OCI-LY7 (cell line): ENCODE data around the gene CMTM8. TPM values are rescaled to one million over a fixed set of nuclear protein-coding genes. Genes with fewer than 3 reads are reported as not detected.

Source experiments
- BruUV-seq: library from RNA; stranded (reverse); fragments of 400-500 nt; replicated peaks from 2 replicates; lab custom pipeline; 2021; lab: Mats Ljungman, UMichigan
- CTCF ChIA-PET: fragments of 300-600 bp; sonication (Branson Sonifier 250); formaldehyde crosslinking; loops from one replicate; lab custom pipeline; 2022; ENCODE audit warnings: antibody characterized with exemption; ENCODE audit not compliant: unreplicated experiment; lab: Charles Lee
- POLR2A ChIA-PET: fragments of 300-600 bp; sonication (Branson Sonifier 250); formaldehyde crosslinking; loops from one replicate; lab custom pipeline; 2022; ENCODE audit warnings: antibody characterized with exemption; lab: Charles Lee
- DNase-seq: peaks from one replicate; pipeline ENCODE4 v3.0.0-alpha.2; 2015; ENCODE audit warnings: low spot score
- H2AFZ ChIP-seq: fragments of 200-600 bp; sonication (generic), shearing (Covaris generic); 2 replicates; pipeline ENCODE4 v1.6.1; 2014; ENCODE audit warnings: mild to moderate bottlenecking, antibody characterized with exemption, low read length, moderate library complexity
- H3K27ac ChIP-seq: fragments of 200-600 bp; sonication (generic); 2 replicates; pipeline ENCODE4 v1.5.1; 2014; ENCODE audit warnings: mixed run types, low read depth, mild to moderate bottlenecking, moderate library complexity, low read length, inconsistent platforms; ENCODE audit not compliant: poor library complexity, severe bottlenecking
- H3K36me3 ChIP-seq: fragments of 200-600 bp; sonication (generic); 2 replicates; pipeline ENCODE4 v1.6.1; 2014; ENCODE audit warnings: mild to moderate bottlenecking, antibody characterized with exemption, low read length, moderate library complexity, mixed read lengths; ENCODE audit not compliant: insufficient read depth
- H3K4me1 ChIP-seq: fragments of 200-600 bp; sonication (generic); 2 replicates; pipeline ENCODE4 v1.5.1; 2014; ENCODE audit warnings: mild to moderate bottlenecking, low read length; ENCODE audit not compliant: insufficient read depth, poor library complexity, severe bottlenecking
- H3K4me2 ChIP-seq: fragments of 200-600 bp; sonication (generic); 2 replicates; pipeline ENCODE4 v1.6.1; 2014; ENCODE audit warnings: mild to moderate bottlenecking, low read length
- H3K4me3 ChIP-seq: fragments of 200-600 bp; sonication (generic); 2 replicates; pipeline ENCODE4 v1.5.1; 2014; ENCODE audit warnings: mild to moderate bottlenecking, low read depth, low read length; ENCODE audit not compliant: poor library complexity, severe bottlenecking
- H3K79me2 ChIP-seq: fragments of 200-600 bp; sonication (generic); 2 replicates; pipeline ENCODE4 v1.6.1; 2016; ENCODE audit warnings: low read depth, mild to moderate bottlenecking, low read length, moderate library complexity, mixed read lengths; ENCODE audit not compliant: insufficient read depth
- H3K9me2 ChIP-seq: fragments of 200-600 bp; sonication (generic); 2 replicates; pipeline ENCODE4 v1.6.1; 2016; ENCODE audit warnings: mild to moderate bottlenecking, low read length, mixed read lengths; ENCODE audit not compliant: insufficient read depth
- H3K9me3 ChIP-seq: fragments of 200-600 bp; sonication (generic); 2 replicates; pipeline ENCODE4 v1.6.1; 2014; ENCODE audit warnings: mild to moderate bottlenecking, mixed run types, low read length, mixed read lengths
- H4K20me1 ChIP-seq: fragments of 200-600 bp; sonication (generic); 2 replicates; pipeline ENCODE4 v1.6.1; 2014; ENCODE audit warnings: mild to moderate bottlenecking, antibody characterized with exemption, low read length, moderate library complexity, mixed read lengths; ENCODE audit not compliant: insufficient read depth
- CTCF ChIP-seq: fragments of 200-600 bp; sonication (generic); conservative IDR thresholded peaks from 2 replicates; pipeline ENCODE4 v1.5.1; 2014; ENCODE audit warnings: mild to moderate bottlenecking, antibody characterized with exemption, low read length, moderate library complexity, mixed read lengths
- EZH2phosphoT487 ChIP-seq: fragments of 200-600 bp; sonication (generic); IDR thresholded peaks from 2 replicates; pipeline ENCODE4 v1.6.1; 2018; ENCODE audit warnings: low read depth, borderline replicate concordance, mild to moderate bottlenecking, mixed run types, antibody characterized with exemption, low read length, moderate library complexity, mixed read lengths
- intact Hi-C: fragments of 100-400 bp; cut with micrococcal nuclease; formaldehyde crosslinking; loops from one replicate; pipeline ENCODE4 v1.10.0; 2022; ENCODE audit not compliant: unreplicated experiment
- total RNA-seq, 2 experiments: library from RNA; depleted of rRNA in 1 of 2; stranded (reverse); fragments of >200 nt in 1 of 2; shearing (Covaris generic) in 1 of 2; gene quantifications; 2 replicates each; pipeline ENCODE4 v1.2.3, GENCODE V29; 2014 to 2022

The CMTM8 gene
- total RNA-seq, 2 experiments from 2014 or later: 1.5 to 3.0 TPM

DNA sequence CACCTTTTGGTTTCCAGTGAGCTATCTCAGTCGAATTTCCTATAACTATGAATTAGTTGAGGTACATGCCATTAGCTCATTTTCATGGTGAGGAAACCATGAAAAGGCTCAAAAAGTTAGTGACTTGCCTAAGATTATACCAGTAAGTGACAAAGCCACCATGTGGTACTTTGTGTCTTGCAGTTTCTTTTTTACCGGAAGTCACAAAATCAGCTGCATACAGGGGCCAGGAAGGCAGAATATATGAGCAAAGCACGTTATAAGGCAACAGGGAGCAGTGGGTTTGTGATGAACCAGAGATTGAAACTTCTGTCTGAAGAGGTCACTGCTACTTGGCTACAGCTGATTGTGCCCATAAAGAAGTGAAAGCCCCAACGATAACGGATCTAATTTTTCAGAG, 50.3 kb downstream of the CMTM8 start:
- H3K4me2 ChIP-seq: peak overlapping the region; percentile 42; the same call in 1 of the 2 replicates
- no peak for TF ChIP-seq EZH2phosphoT487
- 0 out of 2 replicates have a peak, but pooled peaks have one; percentile 21 for TF ChIP-seq CTCF
- H3K9me3 ChIP-seq: no peaks in the 10 kb centered on the region
- CTCF ChIA-PET: interaction anchor here (1.2 kb wide), 1 partner anchor 9 kb away, joined by 3 read pairs; no protein-coding TSS in a partner anchor
- intact Hi-C loops: no loop called here
- no TSS peak for BruUV-seq
- H3K79me2 ChIP-seq: no peaks in the 10 kb centered on the region
- H4K20me1 ChIP-seq: no peaks in the 10 kb centered on the region
- POLR2A ChIA-PET: interaction anchor here (0.5 to 1.2 kb wide), 4 partner anchors 10 to 82 kb away, joined by 3 to 5 read pairs (median 3); no protein-coding TSS in a partner anchor
- peak overlapping the region; percentile 99 for H2AFZ ChIP-seq
- DNase-seq: peak; percentile 45
- H3K27ac ChIP-seq: no peak overlapping the region
- no peak overlapping the region for H3K4me3 ChIP-seq
- H3K36me3 ChIP-seq: no peaks in the 10 kb centered on the region
- H3K4me1 ChIP-seq: peaks cover 16% of the 10 kb centered on the region
- no peaks in the 10 kb centered on the region for H3K9me2 ChIP-seq

GRCh38 chr3:32290619-32291018, 52.1 kb downstream of the CMTM8 start:
- no peak overlapping the region for H2AFZ ChIP-seq
- no TSS peak for BruUV-seq
- CTCF ChIA-PET: no interaction called here
- POLR2A ChIA-PET: interaction anchor here (0.6 kb wide), 1 partner anchor 56 kb away, joined by 3 read pairs; no protein-coding TSS in a partner anchor
- no peak overlapping the region for H3K4me2 ChIP-seq
- no peak for TF ChIP-seq EZH2phosphoT487
- no peak for TF ChIP-seq CTCF
- intact Hi-C loops: no loop called here
- H3K9me3 ChIP-seq: no peaks in the 10 kb centered on the region
- no peaks in the 10 kb centered on the region for H4K20me1 ChIP-seq
- DNase-seq: no peak
- no peak overlapping the region for H3K4me3 ChIP-seq
- no peak overlapping the region for H3K27ac ChIP-seq
- H3K79me2 ChIP-seq: no peaks in the 10 kb centered on the region
- H3K9me2 ChIP-seq: no peaks in the 10 kb centered on the region
- peaks cover 16% of the 10 kb centered on the region for H3K4me1 ChIP-seq
- no peaks in the 10 kb centered on the region for H3K36me3 ChIP-seq

- no peak for DNase-seq
- no peaks in the 10 kb centered on the region for H3K9me3 ChIP-seq
- no peaks in the 10 kb centered on the region for H3K36me3 ChIP-seq
- H3K79me2 ChIP-seq: no peaks in the 10 kb centered on the region
- H3K4me1 ChIP-seq: peaks cover 13% of the 10 kb centered on the region
- intact Hi-C loops: no loop called here
- no peak overlapping the region for H3K4me3 ChIP-seq
- H4K20me1 ChIP-seq: no peaks in the 10 kb centered on the region
- BruUV-seq: no TSS peak
- POLR2A ChIA-PET: interaction anchor here (0.5 to 1.2 kb wide), 2 partner anchors 12 to 91 kb away, joined by 3 read pairs; no protein-coding TSS in a partner anchor
- CTCF ChIA-PET: no interaction called here
- no peak overlapping the region for H3K4me2 ChIP-seq
- H3K9me2 ChIP-seq: no peaks in the 10 kb centered on the region
- H3K27ac ChIP-seq: no peak overlapping the region
- no peak overlapping the region for H2AFZ ChIP-seq
- TF ChIP-seq CTCF: no peak
- TF ChIP-seq EZH2phosphoT487: no peak
Observed at GRCh38 chr3:32292085-32292796, 53.8 kb downstream of the CMTM8 start.
